COR-L47 (cell line): Measurements from ENCODE around the gene KIFC3.
A peak's percentile ranks its signal among the peaks of the same experiment; 100 is the strongest.
"Not testable (repeated sequence)": the region's sequence is repeated elsewhere in the genome, so short reads cannot be mapped to it uniquely, and the experiment has no call there.

Experiments
- DNase-seq: peaks from one replicate; lab custom pipeline; 2025; lab: John Stamatoyannopoulos, UW

KIFC3 gene

GRCh38 chr16:57753448-57754353 lies 48.6 kb downstream of the KIFC3 start:
- no peak for DNase-seq

- DNase-seq = no peak
Measured at GRCh38 chr16:57752581-57753447, 49.5 kb downstream of the KIFC3 start.

- no peak for DNase-seq
Measured at GRCh38 chr16:57752203-57752580, 50.1 kb downstream of the KIFC3 start.

GRCh38 chr16:57751539-57752202 lies 50.6 kb downstream of the KIFC3 start:
- DNase-seq = no peak

GRCh38 chr16:57750796-57751538 lies 51.3 kb downstream of the KIFC3 start:
- DNase-seq = no peak

- no peak for DNase-seq
Measured at GRCh38 chr16:57749856-57750452, 52.3 kb downstream of the KIFC3 start.

GRCh38 chr16:57749101-57749692 lies 53.1 kb downstream of the KIFC3 start:
- no peak for DNase-seq

- DNase-seq = no peak
Measured at GRCh38 chr16:57748596-57748995, 53.7 kb downstream of the KIFC3 start.

GRCh38 chr16:57747996-57748395 lies 54.3 kb downstream of the KIFC3 start:
- DNase-seq = no peak

- DNase-seq = no peak
Measured at GRCh38 chr16:57747496-57747895, 54.8 kb downstream of the KIFC3 start.

GRCh38 chr16:57747091-57747490 lies 55.2 kb downstream of the KIFC3 start:
- no peak for DNase-seq

- not testable (repeated sequence) for DNase-seq
Measured at GRCh38 chr16:57746316-57746715, 56.0 kb downstream of the KIFC3 start.

- no peak for DNase-seq
Measured at GRCh38 chr16:57745768-57746167, 56.5 kb downstream of the KIFC3 start.

- DNase-seq = no peak
Measured at GRCh38 chr16:57744642-57744903, 57.7 kb downstream of the KIFC3 start.

- DNase-seq = no peak
Measured at GRCh38 chr16:57743886-57744641, 58.2 kb downstream of the KIFC3 start.

GRCh38 chr16:57743458-57743857 lies 58.8 kb downstream of the KIFC3 start:
- DNase-seq = no peak

- peak; percentile 90 for DNase-seq
Measured at GRCh38 chr16:57742543-57742942, 59.7 kb downstream of the KIFC3 start.

GRCh38 chr16:57741660-57742191 lies 60.6 kb downstream of the KIFC3 start:
- peak; percentile 13 for DNase-seq

- no peak for DNase-seq
Measured at GRCh38 chr16:57740423-57741071, 61.7 kb downstream of the KIFC3 start.
